Measurements from ENCODE around the gene NEUROG3. TPM values are rescaled to one million over a fixed set of nuclear protein-coding genes. Genes with fewer than 3 reads are reported as not detected.

Gene NEUROG3
- total and polyA plus RNA-seq, 10 of the 15 experiments (the other 5 are each of a cell fraction or from before 2014, with no cell fraction given) = not detected

DNA sequence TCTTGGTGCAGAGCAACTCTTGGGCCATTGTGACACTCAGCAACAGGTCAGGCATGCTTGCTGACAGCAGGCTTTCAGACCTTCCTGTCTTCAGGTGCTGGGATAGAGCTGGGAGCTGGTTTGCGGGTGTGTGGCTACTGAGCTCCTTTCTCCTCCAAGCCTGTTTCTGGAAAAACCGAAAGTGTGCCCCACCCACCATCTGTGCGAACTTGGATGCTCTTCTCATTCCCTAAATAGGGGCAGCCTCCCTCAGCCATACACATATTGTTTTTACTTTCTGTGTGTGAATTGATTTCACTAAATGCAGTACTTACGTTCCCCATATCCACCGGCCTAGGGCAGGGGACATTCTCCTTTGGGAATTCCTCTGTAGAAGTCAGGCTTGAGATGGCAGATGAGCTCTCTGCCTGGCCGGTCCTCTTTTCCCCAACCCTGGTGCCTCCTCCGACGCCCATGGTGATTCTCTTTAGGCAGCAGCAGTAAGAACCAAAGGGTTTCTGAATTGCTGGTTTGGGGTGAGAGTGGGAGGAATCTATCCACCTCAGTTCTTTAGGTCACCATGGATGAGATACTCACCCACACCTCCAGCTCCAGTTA lies 6.3 kb upstream of the NEUROG3 start:
- DNase-seq (ENCODE audit: low read depth, low spot score) (no peak), ATAC-seq (no peak), FAIRE-seq (no peak)
- Histone ChIP-seq H4K20me1 (ENCODE audit: control insufficient read depth, insufficient read depth) (no peaks in the 10 kb centered on the region), H3K9ac (ENCODE audit: control insufficient read depth, insufficient read depth, low read length) (no peak overlapping the region), H3K79me2 (ENCODE audit: control insufficient read depth, insufficient read depth, low read length) (no peaks in the 10 kb centered on the region), H3K27me3 (replicated peaks in 1 of 2; ENCODE audit: control insufficient read depth in 2 of 2, insufficient read depth in 2 of 2, low read length in 1 of 2) (peaks cover 2 to 4% of the 10 kb centered on the region in 2 experiments; a peak in 3 of 4 replicates), H3K4me2 (ENCODE audit: control insufficient read depth, insufficient read depth) (no peak overlapping the region), H3K4me1 (ENCODE audit: control insufficient read depth, insufficient read depth, low read length) (no peaks in the 10 kb centered on the region), H3K27ac (ENCODE audit: control insufficient read depth, insufficient read depth) (no peak overlapping the region), H3K36me3 (ENCODE audit: control insufficient read depth in 2 of 2, insufficient read depth in 2 of 2, low read length in 1 of 2) (no peaks in the 10 kb centered on the region), H3K9me3 (replicated peaks; ENCODE audit: control insufficient read depth, insufficient read depth, low read length) (no peaks in the 10 kb centered on the region), H2AFZ (ENCODE audit: control insufficient read depth, low read depth, low read length) (no peak overlapping the region), H3K4me3 (no peak overlapping the region)
- SMC1A ChIA-PET (ENCODE audit: uncharacterized antibody, unreplicated experiment) = no interaction called here
- RAD21 ChIA-PET (ENCODE audit: unreplicated experiment) = no interaction called here
- CTCF ChIA-PET = no interaction called here
- intact Hi-C loops (cut with micrococcal nuclease; ENCODE audit: unreplicated experiment) = no loop called here
- 20% methylated on average over 8 of the region's 8 CpGs for WGBS (ENCODE audit: insufficient coverage, insufficient replicate concordance, low lambda C conversion rate, missing lambda C conversion rate)
- in situ Hi-C loops (cut with MboI) = no loop called here
- no TSS peak for BruUV-seq (replicated peaks)
- POLR2A ChIA-PET = no interaction called here
- TF ChIP-seq, protein P1, sequence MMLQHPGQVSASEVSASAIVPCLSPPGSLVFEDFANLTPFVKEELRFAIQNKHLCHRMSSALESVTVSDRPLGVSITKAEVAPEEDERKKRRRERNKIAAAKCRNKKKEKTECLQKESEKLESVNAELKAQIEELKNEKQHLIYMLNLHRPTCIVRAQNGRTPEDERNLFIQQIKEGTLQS (IDR thresholded peaks at IDR 0.05; ENCODE audit: borderline replicate concordance, extremely low read depth, low read depth, low read length) = no peak
- no peak for TF ChIP-seq IRF3 (IDR thresholded peaks at IDR 0.05)
- no peak for TF ChIP-seq ZNF687 (IDR thresholded peaks at IDR 0.05)
- TF ChIP-seq MTA2 (IDR thresholded peaks at IDR 0.05; ENCODE audit: low read depth) = no peak
- TF ChIP-seq, protein P2, sequence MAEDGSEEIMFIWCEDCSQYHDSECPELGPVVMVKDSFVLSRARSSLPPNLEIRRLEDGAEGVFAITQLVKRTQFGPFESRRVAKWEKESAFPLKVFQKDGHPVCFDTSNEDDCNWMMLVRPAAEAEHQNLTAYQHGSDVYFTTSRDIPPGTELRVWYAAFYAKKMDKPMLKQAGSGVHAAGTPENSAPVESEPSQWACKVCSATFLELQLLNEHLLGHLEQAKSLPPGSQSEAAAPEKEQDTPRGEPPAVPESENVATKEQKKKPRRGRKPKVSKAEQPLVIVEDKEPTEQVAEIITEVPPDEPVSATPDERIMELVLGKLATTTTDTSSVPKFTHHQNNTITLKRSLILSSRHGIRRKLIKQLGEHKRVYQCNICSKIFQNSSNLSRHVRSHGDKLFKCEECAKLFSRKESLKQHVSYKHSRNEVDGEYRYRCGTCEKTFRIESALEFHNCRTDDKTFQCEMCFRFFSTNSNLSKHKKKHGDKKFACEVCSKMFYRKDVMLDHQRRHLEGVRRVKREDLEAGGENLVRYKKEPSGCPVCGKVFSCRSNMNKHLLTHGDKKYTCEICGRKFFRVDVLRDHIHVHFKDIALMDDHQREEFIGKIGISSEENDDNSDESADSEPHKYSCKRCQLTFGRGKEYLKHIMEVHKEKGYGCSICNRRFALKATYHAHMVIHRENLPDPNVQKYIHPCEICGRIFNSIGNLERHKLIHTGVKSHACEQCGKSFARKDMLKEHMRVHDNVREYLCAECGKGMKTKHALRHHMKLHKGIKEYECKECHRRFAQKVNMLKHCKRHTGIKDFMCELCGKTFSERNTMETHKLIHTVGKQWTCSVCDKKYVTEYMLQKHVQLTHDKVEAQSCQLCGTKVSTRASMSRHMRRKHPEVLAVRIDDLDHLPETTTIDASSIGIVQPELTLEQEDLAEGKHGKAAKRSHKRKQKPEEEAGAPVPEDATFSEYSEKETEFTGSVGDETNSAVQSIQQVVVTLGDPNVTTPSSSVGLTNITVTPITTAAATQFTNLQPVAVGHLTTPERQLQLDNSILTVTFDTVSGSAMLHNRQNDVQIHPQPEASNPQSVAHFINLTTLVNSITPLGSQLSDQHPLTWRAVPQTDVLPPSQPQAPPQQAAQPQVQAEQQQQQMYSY (CRISPR knock-in tag; IDR thresholded peaks at IDR 0.05) = no peak
- TF ChIP-seq NRF1 (conservative IDR thresholded peaks at IDR 0.05; ENCODE audit: low read depth, low read length) = no peak
- no peak for TF ChIP-seq GABPA (IDR thresholded peaks at IDR 0.05; ENCODE audit: low read depth)
- TF ChIP-seq TCF12 (IDR thresholded peaks at IDR 0.05; ENCODE audit: low read depth, low read length) = no peak
- TF ChIP-seq SMAD5 (IDR thresholded peaks at IDR 0.05; ENCODE audit: low read depth) = no peak
- TF ChIP-seq E2F8 (IDR thresholded peaks at IDR 0.05; ENCODE audit: low read depth, partially characterized antibody) = no peak
- TF ChIP-seq SIX5 (IDR thresholded peaks at IDR 0.05; ENCODE audit: low read depth, low read length, severe bottlenecking) = no peak

Data from GM12878 (cell line).